ENCODE measurements around the gene TBC1D13. TPM values are rescaled to one million over a fixed set of nuclear protein-coding genes. Genes with fewer than 3 reads are reported as not detected.

Gene TBC1D13
- total RNA-seq, 1 experiment from 2014 or later = 21.6 TPM

DNA sequence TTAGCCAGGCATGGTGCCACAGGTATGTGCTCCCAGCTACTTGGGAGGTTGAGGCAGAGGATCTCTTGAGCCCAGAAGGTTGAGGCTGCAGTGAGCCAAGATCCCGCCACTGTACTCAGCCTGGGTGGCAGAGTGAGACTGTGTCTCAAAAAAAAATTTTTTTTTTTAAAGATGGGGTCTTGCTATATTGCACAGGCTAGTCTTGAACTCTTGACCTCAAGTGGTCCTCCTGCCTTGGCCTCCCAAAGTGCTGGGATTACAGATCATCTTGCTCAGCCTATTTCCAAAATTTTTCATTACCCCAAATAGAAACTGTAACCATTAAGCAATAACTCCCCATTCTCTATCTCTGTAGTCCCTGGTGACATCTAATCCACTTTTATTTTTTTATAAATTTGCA lies 4.4 kb upstream of the TBC1D13 start (continued):
- TF ChIP-seq, protein P1, sequence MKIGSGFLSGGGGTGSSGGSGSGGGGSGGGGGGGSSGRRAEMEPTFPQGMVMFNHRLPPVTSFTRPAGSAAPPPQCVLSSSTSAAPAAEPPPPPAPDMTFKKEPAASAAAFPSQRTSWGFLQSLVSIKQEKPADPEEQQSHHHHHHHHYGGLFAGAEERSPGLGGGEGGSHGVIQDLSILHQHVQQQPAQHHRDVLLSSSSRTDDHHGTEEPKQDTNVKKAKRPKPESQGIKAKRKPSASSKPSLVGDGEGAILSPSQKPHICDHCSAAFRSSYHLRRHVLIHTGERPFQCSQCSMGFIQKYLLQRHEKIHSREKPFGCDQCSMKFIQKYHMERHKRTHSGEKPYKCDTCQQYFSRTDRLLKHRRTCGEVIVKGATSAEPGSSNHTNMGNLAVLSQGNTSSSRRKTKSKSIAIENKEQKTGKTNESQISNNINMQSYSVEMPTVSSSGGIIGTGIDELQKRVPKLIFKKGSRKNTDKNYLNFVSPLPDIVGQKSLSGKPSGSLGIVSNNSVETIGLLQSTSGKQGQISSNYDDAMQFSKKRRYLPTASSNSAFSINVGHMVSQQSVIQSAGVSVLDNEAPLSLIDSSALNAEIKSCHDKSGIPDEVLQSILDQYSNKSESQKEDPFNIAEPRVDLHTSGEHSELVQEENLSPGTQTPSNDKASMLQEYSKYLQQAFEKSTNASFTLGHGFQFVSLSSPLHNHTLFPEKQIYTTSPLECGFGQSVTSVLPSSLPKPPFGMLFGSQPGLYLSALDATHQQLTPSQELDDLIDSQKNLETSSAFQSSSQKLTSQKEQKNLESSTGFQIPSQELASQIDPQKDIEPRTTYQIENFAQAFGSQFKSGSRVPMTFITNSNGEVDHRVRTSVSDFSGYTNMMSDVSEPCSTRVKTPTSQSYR (CRISPR knock-in tag; IDR thresholded peaks at IDR 0.05) = no peak
- no peak for TF ChIP-seq ZNF121 (CRISPR knock-in tag; IDR thresholded peaks at IDR 0.05)
- TF ChIP-seq ZNF232 (CRISPR knock-in tag; IDR thresholded peaks at IDR 0.05) = no peak
- TF ChIP-seq, protein P2, sequence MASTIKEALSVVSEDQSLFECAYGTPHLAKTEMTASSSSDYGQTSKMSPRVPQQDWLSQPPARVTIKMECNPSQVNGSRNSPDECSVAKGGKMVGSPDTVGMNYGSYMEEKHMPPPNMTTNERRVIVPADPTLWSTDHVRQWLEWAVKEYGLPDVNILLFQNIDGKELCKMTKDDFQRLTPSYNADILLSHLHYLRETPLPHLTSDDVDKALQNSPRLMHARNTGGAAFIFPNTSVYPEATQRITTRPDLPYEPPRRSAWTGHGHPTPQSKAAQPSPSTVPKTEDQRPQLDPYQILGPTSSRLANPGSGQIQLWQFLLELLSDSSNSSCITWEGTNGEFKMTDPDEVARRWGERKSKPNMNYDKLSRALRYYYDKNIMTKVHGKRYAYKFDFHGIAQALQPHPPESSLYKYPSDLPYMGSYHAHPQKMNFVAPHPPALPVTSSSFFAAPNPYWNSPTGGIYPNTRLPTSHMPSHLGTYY (CRISPR knock-in tag; IDR thresholded peaks at IDR 0.05) = no peak
- TF ChIP-seq CREB1 (CRISPR knock-in tag; IDR thresholded peaks at IDR 0.05) = no peak
- no peak for TF ChIP-seq FOXJ3 (CRISPR knock-in tag; IDR thresholded peaks at IDR 0.05; ENCODE audit: borderline replicate concordance)
- no peak for TF ChIP-seq OVOL2 (CRISPR knock-in tag; IDR thresholded peaks at IDR 0.05; ENCODE audit: borderline replicate concordance)
- TF ChIP-seq TEAD4 (CRISPR knock-in tag; IDR thresholded peaks at IDR 0.05) = no peak
- TF ChIP-seq ESRRA (CRISPR knock-in tag; IDR thresholded peaks at IDR 0.05; ENCODE audit: borderline replicate concordance) = no peak

GRCh38 chr9:128785427-128785826 lies 1.6 kb upstream of the TBC1D13 start:
- CTCF ChIA-PET = interaction anchor here (0.7 to 1.1 kb wide), 4 partner anchors 14 to 530 kb away, joined by 3 to 5 read pairs (median 4); partner anchors contain the start of gene ENDOG
- no peak for ATAC-seq

DNA sequence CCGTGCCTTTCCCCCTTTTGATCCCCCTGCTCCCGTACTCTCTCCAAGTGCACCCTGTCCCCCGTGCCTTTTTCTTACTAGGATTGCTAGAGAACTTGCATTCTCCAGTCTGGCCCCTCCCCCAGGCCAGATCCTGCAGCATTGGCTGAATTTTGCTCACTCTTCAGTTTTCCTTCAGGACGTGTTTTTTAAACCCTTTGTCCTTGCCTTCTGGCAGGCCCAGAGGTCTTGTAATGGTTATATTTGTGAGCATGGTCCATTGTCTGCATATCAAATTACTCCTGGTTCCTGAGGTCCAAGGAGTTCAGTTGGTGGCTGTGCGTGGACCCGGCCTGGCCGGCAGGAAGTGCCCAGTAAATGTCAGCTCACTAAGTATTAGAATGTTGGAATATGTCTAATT lies 606 bp downstream of the TBC1D13 start:
- Mint-ChIP-seq H3K36me3 (peaks cover 2% of the 10 kb centered on the region; the same call in 1 of the 2 replicates), H3K4me1 (peaks cover 7% of the 10 kb centered on the region; the same call in 1 of the 2 replicates), H3K9me3 (0 out of 2 replicates have a peak, but pooled peaks cover 3% of the 10 kb centered on the region), H3K27ac (peak overlapping the region; percentile 95), H3K4me3 (peak overlapping the region; percentile 96), H3K27me3 (ENCODE audit: low read depth) (no peaks in the 10 kb centered on the region)
- CTCF ChIA-PET = interaction anchor here (0.8 to 1.7 kb wide), 5 partner anchors 17 to 57 kb away, joined by 3 to 6 read pairs (median 5); partner anchors contain the start of gene ENDOG
- POLR2A ChIA-PET = no interaction called here
- no peak for DNase-seq (ENCODE audit: low spot score)
- ATAC-seq = no peak
- TF ChIP-seq HMGA2 (CRISPR knock-in tag; IDR thresholded peaks at IDR 0.05) = no peak
- TF ChIP-seq USF1 (CRISPR knock-in tag; IDR thresholded peaks at IDR 0.05) = no peak
- no peak for TF ChIP-seq GRHL2 (CRISPR knock-in tag; IDR thresholded peaks at IDR 0.05; ENCODE audit: insufficient replicate concordance, severe bottlenecking)
- no peak for TF ChIP-seq ZNF423 (CRISPR knock-in tag; IDR thresholded peaks at IDR 0.05)
- TF ChIP-seq, protein P2 (CRISPR knock-in tag; IDR thresholded peaks at IDR 0.05) = no peak
- TF ChIP-seq, protein P1 (CRISPR knock-in tag; IDR thresholded peaks at IDR 0.05) = no peak
- no peak for TF ChIP-seq ZNF317 (CRISPR knock-in tag; IDR thresholded peaks at IDR 0.05; ENCODE audit: borderline replicate concordance, low read depth)

More at GRCh38 chr9:128785427-128785826, 1.6 kb upstream of the TBC1D13 start:
- H3K27me3 Mint-ChIP-seq (ENCODE audit: low read depth) = peaks cover 8% of the 10 kb centered on the region
- peaks cover 7% of the 10 kb centered on the region; the same call in 1 of the 2 replicates for H3K4me1 Mint-ChIP-seq
- no peak for DNase-seq (ENCODE audit: low spot score)
- POLR2A ChIA-PET = interaction anchor here (0.6 to 0.7 kb wide), 2 partner anchors 12 to 127 kb away, joined by 3 read pairs; no protein-coding TSS in a partner anchor
- no peak for TF ChIP-seq TP53 (CRISPR knock-in tag; IDR thresholded peaks at IDR 0.05)
- no peak for TF ChIP-seq CREM (CRISPR knock-in tag; IDR thresholded peaks at IDR 0.05)
- no peak for TF ChIP-seq NR2C2 (CRISPR knock-in tag; IDR thresholded peaks at IDR 0.05)
- TF ChIP-seq TEAD1 (CRISPR knock-in tag; IDR thresholded peaks at IDR 0.05) = no peak
- TF ChIP-seq, protein P3, sequence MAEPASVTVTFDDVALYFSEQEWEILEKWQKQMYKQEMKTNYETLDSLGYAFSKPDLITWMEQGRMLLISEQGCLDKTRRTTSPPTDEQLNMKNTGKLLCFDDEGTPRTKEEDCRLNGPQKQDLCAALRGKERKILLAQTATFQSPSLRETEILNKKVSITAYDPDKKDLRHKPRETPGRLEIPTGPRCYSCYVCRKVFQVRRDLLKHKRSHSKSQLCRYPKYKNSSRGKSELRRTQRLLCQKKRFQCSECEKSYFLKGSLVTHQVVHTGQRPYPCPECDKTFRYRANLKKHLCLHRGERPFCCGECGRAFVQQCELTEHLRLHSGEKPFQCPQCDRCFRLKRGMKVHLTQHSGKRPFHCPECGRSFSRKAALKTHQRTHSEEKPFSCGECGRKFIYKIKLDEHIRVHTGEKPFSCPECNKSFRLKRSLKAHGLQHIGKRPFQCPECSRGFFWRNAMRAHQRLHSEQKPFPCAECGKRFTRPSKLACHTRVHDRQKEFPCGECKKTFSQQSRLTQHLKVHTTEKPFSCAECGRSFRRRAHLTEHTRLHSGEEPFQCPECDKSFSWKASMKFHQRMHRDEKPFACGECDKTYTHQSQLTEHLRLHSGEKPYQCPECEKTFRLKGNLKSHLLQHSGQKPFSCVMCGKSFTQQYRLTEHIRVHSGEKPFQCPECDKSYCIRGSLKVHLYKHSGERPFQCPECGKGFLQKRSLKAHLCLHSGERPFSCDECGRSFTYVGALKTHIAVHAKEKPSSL (CRISPR knock-in tag; conservative IDR thresholded peaks at IDR 0.05) = no peak
- no peak for TF ChIP-seq NFE2L1 (CRISPR knock-in tag; IDR thresholded peaks at IDR 0.05)
- TF ChIP-seq JAZF1 (CRISPR knock-in tag; IDR thresholded peaks at IDR 0.05) = no peak
- TF ChIP-seq ZNF396 (CRISPR knock-in tag; IDR thresholded peaks at IDR 0.05; ENCODE audit: borderline replicate concordance) = no peak
- peaks cover 2% of the 10 kb centered on the region for H3K36me3 Mint-ChIP-seq
- peaks cover 11% of the 10 kb centered on the region for H3K9me3 Mint-ChIP-seq
- no peak overlapping the region for H3K4me3 Mint-ChIP-seq
- H3K27ac Mint-ChIP-seq = no peak overlapping the region

Measured in WTC11 (cell line).